ENCODE data around the gene TNFSF15.

- TF ChIP-seq POLR2A (IDR thresholded peaks at IDR 0.05; ENCODE audit: low read depth, low read length): no peak
- TF ChIP-seq SMC3 (IDR thresholded peaks at IDR 0.05; ENCODE audit: low read depth, low read length): no peak
- TF ChIP-seq, protein P1, sequence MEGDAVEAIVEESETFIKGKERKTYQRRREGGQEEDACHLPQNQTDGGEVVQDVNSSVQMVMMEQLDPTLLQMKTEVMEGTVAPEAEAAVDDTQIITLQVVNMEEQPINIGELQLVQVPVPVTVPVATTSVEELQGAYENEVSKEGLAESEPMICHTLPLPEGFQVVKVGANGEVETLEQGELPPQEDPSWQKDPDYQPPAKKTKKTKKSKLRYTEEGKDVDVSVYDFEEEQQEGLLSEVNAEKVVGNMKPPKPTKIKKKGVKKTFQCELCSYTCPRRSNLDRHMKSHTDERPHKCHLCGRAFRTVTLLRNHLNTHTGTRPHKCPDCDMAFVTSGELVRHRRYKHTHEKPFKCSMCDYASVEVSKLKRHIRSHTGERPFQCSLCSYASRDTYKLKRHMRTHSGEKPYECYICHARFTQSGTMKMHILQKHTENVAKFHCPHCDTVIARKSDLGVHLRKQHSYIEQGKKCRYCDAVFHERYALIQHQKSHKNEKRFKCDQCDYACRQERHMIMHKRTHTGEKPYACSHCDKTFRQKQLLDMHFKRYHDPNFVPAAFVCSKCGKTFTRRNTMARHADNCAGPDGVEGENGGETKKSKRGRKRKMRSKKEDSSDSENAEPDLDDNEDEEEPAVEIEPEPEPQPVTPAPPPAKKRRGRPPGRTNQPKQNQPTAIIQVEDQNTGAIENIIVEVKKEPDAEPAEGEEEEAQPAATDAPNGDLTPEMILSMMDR (conservative IDR thresholded peaks at IDR 0.05; ENCODE audit: low read depth, low read length): no peak
- no peak for TF ChIP-seq CHD1 (IDR thresholded peaks at IDR 0.05; ENCODE audit: low read depth, low read length)
- no peak for TF ChIP-seq CEBPB (IDR thresholded peaks at IDR 0.05; ENCODE audit: low read depth, low read length)
- no peak for TF ChIP-seq BHLHE40 (IDR thresholded peaks at IDR 0.05; ENCODE audit: low read depth, low read length)
- TF ChIP-seq RFX5 (IDR thresholded peaks at IDR 0.05; ENCODE audit: low read depth, low read length): no peak
- TF ChIP-seq MXI1 (IDR thresholded peaks at IDR 0.05; ENCODE audit: borderline replicate concordance, low read depth, low read length): no peak
- no peak for TF ChIP-seq FOS (IDR thresholded peaks at IDR 0.05; ENCODE audit: low read depth, low read length)
- TF ChIP-seq RAD21 (IDR thresholded peaks at IDR 0.05; ENCODE audit: low read length): no peak
- no peak for TF ChIP-seq MAFK (IDR thresholded peaks at IDR 0.05; ENCODE audit: low read depth, low read length)
- TF ChIP-seq ELK1 (IDR thresholded peaks at IDR 0.05; ENCODE audit: borderline replicate concordance, low read depth, low read length): no peak
Measured at GRCh38 chr9:114820776-114821501, 15.1 kb upstream of the TNFSF15 start.

Data from IMR-90 (cell line).